MCF 10A (cell line): ENCODE results near the gene NOL4L. TPM values are rescaled to one million over a fixed set of nuclear protein-coding genes. Genes with fewer than 3 reads are reported as not detected.

Source experiments
- BruUV-seq: library from RNA; stranded (reverse); fragments of 400-500 nt; replicated peaks from 2 replicates; lab custom pipeline; 2021; lab: Mats Ljungman, UMichigan
- CTCF ChIA-PET: fragments of 300-600 bp; sonication (Branson Sonifier 250); formaldehyde crosslinking; extraction: SDS; loops from one replicate; lab custom pipeline; 2021; ENCODE audit warnings: antibody characterized with exemption, inconsistent platforms; lab: Yijun Ruan, JAX
- POLR2A ChIA-PET: fragments of 300-600, 350-650 bp; sonication (Branson Sonifier 250); formaldehyde crosslinking; extraction: SDS; loops from one replicate; lab custom pipeline; 2020; ENCODE audit warnings: antibody characterized with exemption, inconsistent platforms; lab: Yijun Ruan, JAX
- DNase-seq: peaks from one replicate; pipeline ENCODE4 v3.0.0-alpha.2; 2018; ENCODE audit not compliant: unreplicated experiment
- H3K27ac Mint-ChIP-seq: one replicate; pipeline ENCODE4 v1.8.0; 2022; ENCODE audit warnings: mild to moderate bottlenecking, low read depth, mixed read lengths; ENCODE audit not compliant: unreplicated experiment
- H3K27me3 Mint-ChIP-seq: one replicate; pipeline ENCODE4 v1.8.0; 2022; ENCODE audit warnings: mixed read lengths; ENCODE audit not compliant: insufficient read depth, unreplicated experiment
- H3K36me3 Mint-ChIP-seq: one replicate; pipeline ENCODE4 v1.8.0; 2022; ENCODE audit warnings: mild to moderate bottlenecking, moderate library complexity, mixed read lengths; ENCODE audit not compliant: insufficient read depth, unreplicated experiment
- H3K4me1 Mint-ChIP-seq: one replicate; pipeline ENCODE4 v1.8.0; 2022; ENCODE audit warnings: mixed read lengths; ENCODE audit not compliant: insufficient read depth, unreplicated experiment
- H3K4me3 Mint-ChIP-seq: one replicate; pipeline ENCODE4 v1.8.0; 2022; ENCODE audit warnings: mild to moderate bottlenecking, moderate library complexity, mixed read lengths; ENCODE audit not compliant: unreplicated experiment
- H3K9me3 Mint-ChIP-seq: one replicate; pipeline ENCODE4 v1.8.0; 2022; ENCODE audit warnings: mixed read lengths; ENCODE audit not compliant: unreplicated experiment
- intact Hi-C: fragments of 100-400 bp; cut with micrococcal nuclease; formaldehyde crosslinking; loops from 2 replicates; pipeline ENCODE4 v1.14.1; 2022
- total RNA-seq: library from RNA; stranded (reverse); gene quantifications from 2 replicates; pipeline ENCODE4 v1.2.3, GENCODE V29; 2022
- TF ChIP-seq, protein P1 (sequence below): fragments of 200-600 bp; IDR thresholded peaks from one replicate; pipeline ENCODE4 v1.8.0; 2022; ENCODE audit warnings: antibody characterized with exemption, mild to moderate bottlenecking; ENCODE audit not compliant: unreplicated experiment

The NOL4L gene
- total RNA-seq, 1 experiment from 2014 or later, result 3.3 TPM

DNA sequence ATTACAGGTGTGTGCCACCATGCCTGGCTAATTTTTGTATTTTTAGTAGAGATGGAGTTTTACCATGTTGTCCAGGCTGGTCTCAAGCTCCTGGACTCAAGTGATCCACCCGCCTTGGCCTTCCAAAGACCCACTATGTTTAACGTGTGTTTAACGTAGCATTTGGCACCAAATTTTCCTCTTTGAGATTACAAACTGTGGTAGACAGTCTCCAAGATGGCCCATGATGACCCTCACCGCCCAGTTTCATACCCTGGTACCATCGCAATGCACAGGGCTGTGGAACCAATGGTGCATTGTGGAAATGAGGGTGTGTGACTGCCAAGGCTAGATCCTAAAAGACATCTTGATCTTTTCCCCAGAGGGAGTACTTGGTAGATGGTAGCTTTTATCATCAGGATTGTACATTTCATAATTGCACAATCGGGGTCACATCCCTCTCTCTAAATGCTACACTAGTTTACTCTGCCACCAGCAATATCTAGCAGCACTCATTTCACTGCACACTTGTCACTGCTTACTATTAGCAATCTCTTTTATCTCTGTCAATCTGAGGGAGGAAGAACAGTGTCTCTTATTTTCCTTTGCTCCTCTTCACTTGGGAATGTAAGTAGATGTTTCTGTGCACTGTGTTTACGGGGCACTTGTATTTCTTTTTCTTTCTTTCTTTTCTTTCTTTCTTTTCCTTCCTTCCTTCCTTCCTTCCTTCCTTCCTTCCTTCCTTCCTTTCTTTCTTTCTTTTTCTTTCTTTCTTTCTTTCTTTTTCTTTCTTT, 96.9 kb downstream of the NOL4L start:
- DNase-seq, result no peak
- Mint-ChIP-seq H3K9me3 (no peaks in the 10 kb centered on the region), H3K4me1 (peaks cover 8% of the 10 kb centered on the region), H3K36me3 (no peaks in the 10 kb centered on the region), H3K4me3 (no peak overlapping the region), H3K27me3 (peaks cover 37% of the 10 kb centered on the region), H3K27ac (no peak overlapping the region)
- TF ChIP-seq, protein P1, sequence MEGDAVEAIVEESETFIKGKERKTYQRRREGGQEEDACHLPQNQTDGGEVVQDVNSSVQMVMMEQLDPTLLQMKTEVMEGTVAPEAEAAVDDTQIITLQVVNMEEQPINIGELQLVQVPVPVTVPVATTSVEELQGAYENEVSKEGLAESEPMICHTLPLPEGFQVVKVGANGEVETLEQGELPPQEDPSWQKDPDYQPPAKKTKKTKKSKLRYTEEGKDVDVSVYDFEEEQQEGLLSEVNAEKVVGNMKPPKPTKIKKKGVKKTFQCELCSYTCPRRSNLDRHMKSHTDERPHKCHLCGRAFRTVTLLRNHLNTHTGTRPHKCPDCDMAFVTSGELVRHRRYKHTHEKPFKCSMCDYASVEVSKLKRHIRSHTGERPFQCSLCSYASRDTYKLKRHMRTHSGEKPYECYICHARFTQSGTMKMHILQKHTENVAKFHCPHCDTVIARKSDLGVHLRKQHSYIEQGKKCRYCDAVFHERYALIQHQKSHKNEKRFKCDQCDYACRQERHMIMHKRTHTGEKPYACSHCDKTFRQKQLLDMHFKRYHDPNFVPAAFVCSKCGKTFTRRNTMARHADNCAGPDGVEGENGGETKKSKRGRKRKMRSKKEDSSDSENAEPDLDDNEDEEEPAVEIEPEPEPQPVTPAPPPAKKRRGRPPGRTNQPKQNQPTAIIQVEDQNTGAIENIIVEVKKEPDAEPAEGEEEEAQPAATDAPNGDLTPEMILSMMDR, result no peak
- ChIA-PET CTCF (no interaction called here), POLR2A (no interaction called here)
- intact Hi-C loops, result loop anchor here (5.0 kb wide), 1 partner anchor 151 kb away; no protein-coding TSS in a partner anchor
- BruUV-seq, result no TSS peak

DNA sequence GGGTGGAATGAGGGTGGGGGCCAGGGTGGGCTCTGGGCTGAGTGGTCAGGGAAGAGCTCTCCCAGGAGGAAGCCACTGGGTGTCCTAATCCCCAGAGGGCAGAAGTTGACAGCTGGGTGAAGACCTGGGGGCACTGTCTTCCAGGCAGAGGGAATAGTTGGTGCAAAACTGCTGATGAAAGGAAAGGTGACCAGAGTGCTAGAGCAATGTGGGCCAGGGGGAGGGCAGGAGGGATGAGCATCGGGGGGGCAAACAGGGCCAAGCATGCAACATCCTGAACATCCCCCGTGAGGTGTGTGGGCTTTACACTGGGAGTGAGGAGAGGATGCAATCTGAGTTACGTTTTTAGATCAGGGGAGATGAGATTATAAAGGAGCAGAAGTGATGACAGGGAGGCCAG, 97.8 kb downstream of the NOL4L start:
- DNase-seq, result no peak
- Mint-ChIP-seq H3K9me3 (no peaks in the 10 kb centered on the region), H3K27ac (no peak overlapping the region), H3K4me3 (no peak overlapping the region), H3K4me1 (peaks cover 8% of the 10 kb centered on the region), H3K27me3 (peaks cover 37% of the 10 kb centered on the region), H3K36me3 (no peaks in the 10 kb centered on the region)
- intact Hi-C loops, result loop anchor here (5.0 kb wide), 1 partner anchor 150 kb away; no protein-coding TSS in a partner anchor
- ChIA-PET CTCF (interaction anchor here (0.6 kb wide), 1 partner anchor 32 kb away, joined by 3 read pairs; no protein-coding TSS in a partner anchor), POLR2A (no interaction called here)
- TF ChIP-seq, protein P1, result no peak
- no TSS peak for BruUV-seq

DNA sequence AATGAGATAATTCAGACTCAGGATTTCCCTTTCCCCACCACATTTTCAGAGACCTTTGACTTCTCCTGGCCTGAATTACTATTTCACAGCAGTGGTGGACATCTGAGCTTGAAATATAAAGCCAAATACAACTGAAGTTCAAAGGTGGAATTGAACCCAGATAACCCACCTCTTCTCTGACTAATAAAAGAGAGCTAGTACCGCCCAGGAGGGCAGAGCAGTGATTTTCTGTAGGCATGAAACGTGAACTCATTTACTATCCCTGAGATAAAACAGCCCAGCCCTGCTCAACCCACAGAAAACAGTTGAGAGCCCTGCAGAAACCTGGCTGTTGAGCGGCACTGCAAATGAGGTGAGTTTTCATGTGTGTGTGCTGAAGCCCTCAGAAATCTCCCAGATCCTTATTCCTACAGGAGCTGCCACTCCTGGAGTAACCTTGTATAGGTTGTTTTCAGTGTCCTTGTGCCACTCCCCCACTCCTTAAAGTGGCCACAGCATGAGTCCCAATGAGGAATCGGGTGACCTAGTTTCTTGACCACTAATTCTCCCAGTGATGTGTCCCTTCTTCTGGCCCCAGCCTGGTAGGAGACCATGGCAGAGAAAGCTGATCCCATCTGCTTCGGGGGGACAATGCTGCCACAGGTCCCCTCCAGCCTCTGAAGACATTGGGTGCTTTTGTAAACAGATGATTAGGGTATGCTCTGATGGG, 99.2 kb downstream of the NOL4L start:
- no peak overlapping the region for H3K4me3 Mint-ChIP-seq
- TF ChIP-seq, protein P1, result no peak
- intact Hi-C loops, result loop anchor here (2.0 to 5.0 kb wide), 2 partner anchors 149 to 279 kb away; partner anchors contain the start of genes PLAGL2 and POFUT1
- H3K27ac Mint-ChIP-seq, result no peak overlapping the region
- peaks cover 8% of the 10 kb centered on the region for H3K4me1 Mint-ChIP-seq
- H3K9me3 Mint-ChIP-seq, result no peaks in the 10 kb centered on the region
- no peak for DNase-seq
- no peaks in the 10 kb centered on the region for H3K36me3 Mint-ChIP-seq
- ChIA-PET CTCF (interaction anchor here (0.6 to 2.1 kb wide), 13 partner anchors 12 to 716 kb away, joined by 3 to 10 read pairs (median 3); no protein-coding TSS in a partner anchor), POLR2A (interaction anchor here (0.6 to 1.7 kb wide), 4 partner anchors 121 to 284 kb away, joined by 3 to 7 read pairs (median 3); no protein-coding TSS in a partner anchor)
- BruUV-seq, result no TSS peak
- H3K27me3 Mint-ChIP-seq, result peaks cover 37% of the 10 kb centered on the region
